HK-2 (cell line): ENCODE data around the gene POU3F3.

Experiments
- DNase-seq: peaks from one replicate; pipeline ENCODE4 v3.0.0-alpha.2; 2018; ENCODE audit not compliant: unreplicated experiment

The POU3F3 gene

DNA sequence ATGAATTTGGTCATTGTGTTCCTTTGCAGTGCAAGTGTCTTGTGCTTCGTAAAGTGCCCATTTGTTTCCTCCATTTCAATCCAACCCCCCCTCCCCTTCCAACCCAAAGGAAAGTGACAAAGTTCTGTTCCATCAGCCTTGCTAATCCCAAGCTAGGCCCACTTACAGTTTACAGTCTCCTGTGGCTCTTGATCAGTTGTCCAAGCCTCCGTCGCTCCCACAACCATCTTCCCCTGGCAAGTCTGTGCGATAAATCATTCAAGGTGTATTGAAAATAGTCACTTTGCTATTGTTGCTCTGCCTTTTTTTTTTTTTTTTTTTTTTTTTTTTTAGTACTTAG, 6.5 kb downstream of the POU3F3 start:
- no peak for DNase-seq

DNA sequence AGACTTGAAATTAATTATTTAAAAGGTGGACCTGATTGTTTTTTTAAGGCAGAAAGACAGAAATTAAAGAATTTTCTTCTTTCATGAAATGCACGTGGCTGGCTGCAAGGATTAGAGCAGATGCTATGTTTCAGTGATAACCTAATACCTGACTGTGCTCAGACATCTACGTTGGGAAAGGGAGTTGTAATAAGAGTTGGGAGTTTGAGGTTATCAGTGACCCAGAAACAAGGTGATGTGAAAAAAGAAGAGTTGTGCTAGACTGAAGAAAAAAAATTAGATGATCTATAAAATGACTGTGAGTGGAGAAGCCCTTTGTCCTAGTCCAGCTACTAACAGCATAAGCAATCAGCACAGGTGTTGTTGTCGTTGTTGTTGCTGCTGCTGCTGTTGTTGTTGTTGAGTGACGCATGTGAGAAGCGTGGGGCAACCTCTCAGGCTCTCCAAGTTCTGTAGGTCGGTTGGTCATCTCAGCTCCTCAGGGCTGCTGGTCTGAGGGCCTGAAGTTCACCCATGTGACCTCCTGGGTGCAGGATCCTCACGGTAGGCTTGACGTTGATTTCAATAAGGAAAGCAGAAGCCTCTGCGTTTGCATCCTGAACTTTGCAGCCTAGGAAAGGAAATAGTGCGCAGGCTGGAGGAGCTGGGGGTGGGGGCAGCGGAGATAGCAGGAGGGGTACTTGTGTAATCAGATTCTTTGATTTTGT, 7.6 kb downstream of the POU3F3 start:
- DNase-seq, result no peak

DNA sequence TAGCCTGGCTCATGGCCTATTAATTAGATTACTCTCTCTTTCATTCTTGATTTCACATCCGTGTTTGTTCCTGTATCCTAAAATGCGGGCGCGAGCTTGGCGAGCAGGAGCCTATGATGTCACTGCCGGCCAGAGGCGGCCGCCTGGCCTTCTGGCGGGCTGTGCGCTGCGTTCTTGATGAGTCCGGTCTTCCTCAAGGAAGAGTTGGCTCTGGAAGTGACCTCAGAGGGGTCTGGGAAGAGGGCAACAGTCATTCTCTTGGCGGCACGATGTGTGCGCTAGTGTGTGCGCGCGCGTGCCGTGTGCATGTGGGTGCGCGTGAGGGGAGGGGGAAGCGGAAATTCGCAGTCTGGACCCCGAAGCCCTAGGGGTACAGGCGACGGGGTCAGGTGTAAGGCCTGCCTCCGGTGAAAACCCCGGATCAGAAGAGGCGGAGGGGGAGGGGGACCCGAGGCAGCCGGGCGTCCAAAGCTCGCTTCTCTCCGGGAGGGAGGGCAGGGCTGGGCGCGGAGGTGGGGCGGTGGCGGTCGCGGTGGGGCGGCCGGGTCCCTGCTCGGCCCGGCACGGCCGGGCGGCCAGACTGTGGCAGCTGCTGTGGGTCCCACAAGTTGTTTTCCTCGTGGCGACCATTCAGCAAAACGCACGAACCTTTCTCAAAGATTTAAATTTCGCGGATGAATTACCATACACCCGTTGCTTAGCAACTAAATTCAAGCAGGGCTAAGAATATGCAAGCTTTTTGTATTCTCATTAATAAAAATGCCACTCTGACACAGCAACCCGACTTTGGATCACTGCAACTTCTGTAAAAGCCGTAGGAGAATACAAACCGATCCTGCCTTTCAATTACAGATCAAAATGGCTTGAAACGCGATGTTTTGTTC, 8.4 kb downstream of the POU3F3 start:
- no peak for DNase-seq

DNA sequence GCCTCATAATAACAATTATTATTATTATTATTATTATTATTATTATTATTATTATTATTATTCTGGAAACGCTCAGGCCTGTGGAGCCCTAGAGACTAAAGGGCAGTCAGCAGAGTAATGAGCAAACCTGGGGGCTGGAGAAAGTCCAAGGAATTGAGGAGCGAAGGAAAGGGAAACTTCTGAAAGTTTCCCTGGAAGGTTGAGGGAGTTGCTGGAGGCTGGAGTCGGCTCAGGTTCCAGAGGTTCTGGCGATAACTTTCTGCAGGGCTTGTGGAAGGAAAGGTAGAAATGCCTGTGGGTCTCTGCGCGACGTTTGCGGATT, 9.2 kb downstream of the POU3F3 start:
- no peak for DNase-seq

DNA sequence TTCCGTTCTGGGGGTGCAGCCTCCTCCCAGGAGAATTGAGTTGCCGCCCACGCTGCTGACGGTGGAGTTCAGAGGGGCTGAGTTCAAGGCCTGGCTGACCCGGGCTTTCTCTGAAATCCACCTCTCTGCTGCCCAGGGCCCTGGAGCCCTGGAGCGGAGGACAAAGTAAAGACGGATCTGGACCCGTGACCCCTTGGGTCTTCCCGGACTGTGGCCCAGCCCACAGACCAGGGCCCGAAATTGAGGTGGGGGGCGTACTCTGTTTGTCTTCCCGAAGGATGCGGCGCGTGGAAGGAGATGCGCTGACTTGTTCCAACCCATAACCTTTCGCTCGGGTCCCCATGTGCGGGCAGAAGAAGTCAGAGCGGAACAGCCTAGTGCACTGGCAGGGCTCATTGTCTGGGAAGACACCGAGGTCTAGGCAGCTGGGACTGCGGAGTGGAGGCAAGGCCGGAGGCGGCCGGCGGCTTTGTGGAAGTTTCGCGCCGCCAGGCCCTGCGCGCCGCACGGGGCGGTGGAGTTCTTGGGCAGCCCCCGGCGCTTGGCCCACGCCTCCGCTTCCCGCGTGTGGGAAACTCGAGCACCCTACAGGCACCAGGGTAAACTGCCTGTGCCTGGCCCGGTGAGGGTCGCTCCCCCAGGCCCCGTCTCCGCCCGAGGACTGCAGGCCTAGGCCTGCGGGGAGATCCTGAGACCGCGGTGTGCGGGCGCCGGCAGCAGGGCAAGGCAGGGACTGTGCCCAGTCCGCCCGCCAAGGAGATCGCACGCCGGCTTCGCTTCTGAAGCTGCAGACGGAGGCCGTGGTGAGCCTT, 9.8 kb downstream of the POU3F3 start:
- DNase-seq, result no peak

DNA sequence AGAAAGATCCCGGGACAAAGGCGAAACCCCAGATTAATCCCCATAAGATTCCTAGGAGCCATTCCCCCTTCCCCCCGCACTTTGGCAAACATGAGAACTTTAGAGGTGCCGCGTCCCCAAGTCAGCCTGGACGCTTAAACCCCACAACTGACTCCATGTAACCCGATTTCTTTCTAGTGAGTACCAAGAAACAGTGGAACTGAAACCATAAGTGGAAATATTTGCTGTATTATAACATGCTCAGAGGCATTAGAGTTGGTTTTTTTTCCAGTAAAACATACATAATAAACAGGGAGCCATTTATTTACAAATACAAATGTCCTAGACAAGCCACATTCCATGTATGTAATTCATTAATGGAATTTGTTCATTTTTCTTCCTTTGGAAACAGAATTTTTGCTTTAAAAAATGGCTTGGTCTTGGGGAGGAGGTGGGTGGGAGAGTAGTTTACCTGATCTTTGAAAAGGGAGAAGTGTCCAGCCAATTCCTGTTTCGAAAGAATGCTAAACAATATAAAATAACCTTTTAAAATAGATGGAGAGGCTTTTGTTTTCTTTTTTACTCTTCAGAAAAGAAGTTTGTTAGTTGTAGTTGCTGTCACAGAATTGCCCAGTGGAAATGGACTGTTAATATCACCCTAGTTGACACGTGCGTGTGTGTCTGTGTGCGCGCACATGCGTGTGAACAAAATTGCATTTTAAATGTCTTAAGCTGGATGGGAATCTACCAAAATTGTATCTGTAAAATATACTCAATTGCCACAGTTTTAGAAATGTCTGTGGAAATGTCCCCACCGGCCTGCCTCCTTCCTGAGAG, 10.6 kb downstream of the POU3F3 start:
- no peak for DNase-seq

DNA sequence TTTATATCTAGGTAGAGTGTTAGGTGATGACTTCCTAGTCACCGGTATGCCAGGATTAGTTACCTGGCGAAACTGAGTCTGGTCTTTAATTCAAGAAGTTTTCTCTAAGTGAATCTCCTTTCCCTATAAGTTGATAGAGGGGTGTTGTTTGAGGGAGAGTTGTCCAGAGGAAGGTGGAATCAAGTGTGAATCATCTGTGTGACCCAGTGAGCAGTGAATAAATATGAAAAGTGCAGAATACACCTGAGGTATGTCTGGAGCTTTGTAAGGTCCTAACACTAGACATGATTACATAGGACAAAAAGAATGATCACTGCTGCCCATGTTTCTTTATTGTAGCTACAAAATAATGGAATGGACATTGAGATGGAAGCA, 11.2 kb downstream of the POU3F3 start:
- DNase-seq, result no peak

GRCh38 chr2:104866122-104866864, 12.4 kb downstream of the POU3F3 start:
- DNase-seq, result no peak

GRCh38 chr2:104866883-104867812, 13.2 kb downstream of the POU3F3 start:
- DNase-seq, result no peak

- DNase-seq, result no peak
Observed at GRCh38 chr2:104867813-104868504, 14.0 kb downstream of the POU3F3 start.

DNA sequence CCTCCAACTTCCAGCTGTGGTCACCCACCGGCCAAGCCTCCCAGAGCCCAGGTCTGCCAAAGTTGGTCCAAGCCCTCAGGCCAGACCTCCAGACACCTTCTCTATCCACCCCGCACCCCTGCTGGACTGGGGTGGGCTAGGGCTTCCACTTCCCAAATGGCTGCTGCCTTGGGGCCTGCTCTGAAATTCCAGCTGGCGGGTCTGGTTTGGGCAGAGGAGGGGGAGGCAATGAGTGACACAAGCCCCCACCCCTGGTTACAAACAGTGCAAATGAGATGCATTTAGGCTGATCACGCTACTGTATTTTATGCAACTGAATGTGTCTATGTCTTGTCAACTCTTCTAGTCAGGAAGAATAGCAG, 14.6 kb downstream of the POU3F3 start:
- DNase-seq, result no peak

GRCh38 chr2:104870100-104870975, 16.4 kb downstream of the POU3F3 start:
- DNase-seq, result no peak

DNA sequence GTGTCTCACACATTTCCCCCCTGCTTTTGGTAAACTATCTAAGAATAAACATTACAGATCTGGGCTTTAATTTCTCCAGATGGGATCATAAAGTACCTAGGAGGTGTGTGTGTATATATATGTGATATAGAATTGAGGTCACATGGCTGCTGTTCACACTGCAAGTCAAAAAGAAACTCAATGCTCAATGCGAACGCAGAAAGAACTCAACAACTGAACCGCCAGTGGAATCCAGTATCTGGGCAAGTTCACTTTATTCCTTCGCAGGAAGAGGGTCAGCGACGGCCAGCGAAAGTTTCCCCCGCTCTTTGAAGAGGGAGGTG, 17.7 kb downstream of the POU3F3 start:
- no peak for DNase-seq

DNA sequence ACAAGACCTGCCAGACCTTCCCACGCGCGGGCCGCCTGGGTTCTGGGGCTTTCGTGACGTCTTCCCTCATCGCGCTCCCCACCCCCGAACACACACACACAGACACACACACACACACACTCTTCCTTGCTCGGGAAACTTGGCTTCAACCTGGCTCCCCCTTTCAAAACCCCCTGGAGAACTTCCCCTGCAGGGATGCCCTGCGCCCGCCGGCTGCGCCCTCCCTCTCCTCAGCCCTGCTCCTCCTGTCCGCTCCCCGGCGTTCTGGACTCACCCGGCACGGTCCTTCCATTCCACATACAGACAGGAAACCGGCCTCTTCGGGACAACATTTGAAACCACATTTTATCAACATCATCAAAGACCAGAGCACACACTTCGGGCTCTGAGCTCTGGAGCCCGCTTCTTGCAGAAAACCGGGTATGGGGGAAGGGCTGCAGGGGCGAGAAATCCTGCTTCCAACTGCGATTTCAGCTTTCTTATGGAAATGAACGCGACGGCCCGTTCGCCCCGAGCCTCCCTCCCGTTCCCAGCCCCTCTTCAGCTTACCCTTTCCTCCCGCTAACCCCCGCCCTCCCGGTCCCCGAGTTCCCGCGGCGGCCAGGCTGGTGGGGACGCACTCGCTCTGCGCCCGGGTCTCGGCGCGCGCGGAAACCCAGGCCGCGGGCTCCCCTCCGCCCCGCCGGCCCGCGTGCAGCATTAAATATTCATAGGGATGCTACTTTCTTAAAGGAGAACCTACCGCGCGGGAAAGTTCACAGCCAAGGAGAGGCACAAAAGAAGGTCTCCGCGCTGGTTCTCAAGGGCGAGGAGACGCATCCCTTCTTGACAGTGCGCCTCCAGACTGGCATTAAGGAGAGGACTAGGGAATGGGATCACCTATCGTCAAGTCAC, 18.3 kb downstream of the POU3F3 start:
- DNase-seq, result no peak

DNA sequence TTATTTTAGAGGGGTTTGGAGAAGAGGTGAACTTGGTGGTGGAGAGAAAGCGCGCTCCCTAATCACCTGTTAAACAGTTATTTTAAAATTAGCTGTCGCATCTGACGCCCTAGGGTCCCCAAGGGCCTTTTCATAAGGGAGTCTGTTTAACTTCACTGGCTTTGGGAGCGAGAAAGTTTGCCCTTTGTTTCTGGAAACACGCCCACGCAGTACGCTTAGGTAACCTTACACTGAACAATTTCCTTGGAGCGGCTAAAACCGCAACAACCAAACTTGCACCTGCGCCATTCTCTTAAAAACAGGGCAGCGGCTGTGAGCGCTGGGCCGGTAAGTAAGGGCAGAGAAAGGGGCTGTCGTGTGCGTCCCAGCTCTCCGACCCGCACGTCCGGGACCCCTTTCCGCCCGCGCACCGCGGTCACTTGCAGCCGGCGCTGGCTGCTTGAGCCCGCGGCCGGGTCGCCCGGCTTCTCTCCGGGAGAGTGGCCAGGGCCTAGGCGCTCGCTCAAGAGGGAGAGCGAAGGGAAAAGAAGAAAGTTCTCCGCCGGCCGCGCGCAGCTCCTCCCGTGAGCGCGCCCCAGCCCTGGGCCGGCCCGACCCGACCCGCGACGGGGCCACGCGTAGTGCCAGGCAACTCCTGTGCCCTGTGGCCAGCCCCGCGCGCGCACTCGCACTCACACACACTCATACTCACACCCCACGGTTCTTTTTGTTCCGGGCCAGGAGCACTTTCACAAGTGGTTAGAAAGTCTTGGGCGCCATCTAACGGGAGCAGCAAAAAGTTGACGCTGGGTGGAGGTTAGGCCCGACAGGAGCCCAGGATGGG, 19.2 kb downstream of the POU3F3 start:
- peak; percentile 66 for DNase-seq

DNA sequence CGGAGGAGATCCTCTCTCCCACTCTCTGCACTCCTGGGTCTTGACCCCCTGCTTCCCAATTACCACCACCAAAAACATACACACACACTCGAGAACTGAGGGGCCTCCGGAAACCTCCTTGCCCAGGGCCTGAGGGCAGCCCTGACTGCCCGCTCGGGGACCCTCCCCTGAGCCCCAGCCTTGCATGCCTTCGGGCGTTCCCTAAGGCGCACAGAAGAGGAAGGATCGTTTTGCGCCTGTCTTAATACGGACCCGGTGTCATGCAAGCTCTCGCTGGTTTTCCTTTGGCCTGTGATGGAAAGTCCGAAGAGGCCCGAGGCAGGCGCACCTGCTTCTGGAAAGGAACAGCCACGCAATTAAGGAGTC, 19.8 kb downstream of the POU3F3 start:
- no peak for DNase-seq

- DNase-seq, result no peak
Observed at GRCh38 chr2:104874230-104874629, 20.3 kb downstream of the POU3F3 start.
